ENCODE measurements around the gene VWCE. TPM values are rescaled to one million over a fixed set of nuclear protein-coding genes. Genes with fewer than 3 reads are reported as not detected.
A peak's percentile ranks its signal among the peaks of the same experiment; 100 is the strongest.

The VWCE gene
- total RNA-seq, 1 donor from 2014 or later: 34.0 TPM

DNA sequence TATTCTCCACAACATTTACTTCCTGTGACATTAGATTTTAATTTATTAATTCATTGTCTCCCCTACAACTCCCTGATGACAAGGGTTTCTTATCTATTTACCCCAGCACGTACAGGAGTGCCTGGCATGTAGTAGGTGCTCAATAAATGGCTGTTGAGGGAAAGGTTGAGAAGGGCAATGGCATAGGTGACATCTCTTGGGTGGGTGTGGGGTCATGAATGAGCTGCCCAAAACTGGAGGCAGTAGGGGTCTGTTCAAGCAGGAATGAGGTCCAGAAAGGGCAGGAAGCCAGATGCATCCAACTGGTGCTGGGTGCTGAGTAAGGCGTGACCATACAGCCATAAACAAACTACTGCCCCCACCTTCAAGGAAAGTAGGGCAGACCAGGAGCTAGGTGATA, 2.8 kb downstream of the VWCE start:
- Mint-ChIP-seq H3K27ac (peak overlapping the region; percentile 71), H3K9me3 (ENCODE audit: low read depth) (no peaks in the 10 kb centered on the region), H3K4me1 (ENCODE audit: low read depth) (peaks cover 7% of the 10 kb centered on the region), H3K27me3 (peaks cover 10% of the 10 kb centered on the region), H3K4me3 (ENCODE audit: low read depth) (peak overlapping the region; percentile 19), H3K36me3 (ENCODE audit: insufficient read depth) (peaks cover 9% of the 10 kb centered on the region)
- no peak for DNase-seq (ENCODE audit: low spot score, unreplicated experiment)
- TF ChIP-seq, protein P1, sequence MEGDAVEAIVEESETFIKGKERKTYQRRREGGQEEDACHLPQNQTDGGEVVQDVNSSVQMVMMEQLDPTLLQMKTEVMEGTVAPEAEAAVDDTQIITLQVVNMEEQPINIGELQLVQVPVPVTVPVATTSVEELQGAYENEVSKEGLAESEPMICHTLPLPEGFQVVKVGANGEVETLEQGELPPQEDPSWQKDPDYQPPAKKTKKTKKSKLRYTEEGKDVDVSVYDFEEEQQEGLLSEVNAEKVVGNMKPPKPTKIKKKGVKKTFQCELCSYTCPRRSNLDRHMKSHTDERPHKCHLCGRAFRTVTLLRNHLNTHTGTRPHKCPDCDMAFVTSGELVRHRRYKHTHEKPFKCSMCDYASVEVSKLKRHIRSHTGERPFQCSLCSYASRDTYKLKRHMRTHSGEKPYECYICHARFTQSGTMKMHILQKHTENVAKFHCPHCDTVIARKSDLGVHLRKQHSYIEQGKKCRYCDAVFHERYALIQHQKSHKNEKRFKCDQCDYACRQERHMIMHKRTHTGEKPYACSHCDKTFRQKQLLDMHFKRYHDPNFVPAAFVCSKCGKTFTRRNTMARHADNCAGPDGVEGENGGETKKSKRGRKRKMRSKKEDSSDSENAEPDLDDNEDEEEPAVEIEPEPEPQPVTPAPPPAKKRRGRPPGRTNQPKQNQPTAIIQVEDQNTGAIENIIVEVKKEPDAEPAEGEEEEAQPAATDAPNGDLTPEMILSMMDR (IDR thresholded peaks at IDR 0.05; ENCODE audit: unreplicated experiment): no peak

DNA sequence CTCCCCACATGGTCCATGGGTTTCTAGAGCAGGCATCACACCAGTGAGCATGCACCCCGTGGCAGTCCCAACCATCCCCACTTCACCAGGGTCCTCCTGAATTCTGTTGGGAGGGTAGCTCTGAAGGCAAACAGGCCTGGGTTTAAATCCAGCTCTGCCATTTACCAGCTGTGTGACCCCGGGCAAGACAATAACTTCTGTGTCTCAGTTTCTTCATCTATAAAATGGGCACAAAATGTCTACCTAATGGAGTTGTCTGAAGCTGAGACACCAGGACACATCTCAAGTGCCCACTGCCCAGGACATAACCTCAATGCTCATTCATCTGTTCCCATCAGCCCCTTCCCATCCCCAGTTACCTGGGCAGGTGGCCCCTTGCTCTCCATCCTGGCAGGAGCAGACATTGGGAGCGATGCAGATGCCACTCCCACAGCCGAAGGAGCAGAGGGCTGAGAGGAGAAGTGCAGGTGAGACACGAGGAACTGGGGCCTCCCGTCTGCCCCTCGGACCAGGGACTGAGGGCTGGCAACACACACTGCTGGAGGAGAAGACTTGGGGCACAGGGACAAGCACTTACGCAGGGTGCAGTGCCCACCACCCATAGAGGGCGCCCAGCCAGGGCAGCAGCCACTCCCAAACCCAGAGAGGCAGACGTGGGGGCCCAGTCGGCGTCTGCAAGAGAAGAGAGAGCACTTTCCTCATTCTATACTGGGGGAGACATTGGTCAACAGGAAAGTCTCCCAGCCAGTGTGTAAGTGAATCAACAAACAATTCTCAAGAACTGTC, 4.0 kb downstream of the VWCE start:
- Mint-ChIP-seq H3K4me1 (ENCODE audit: low read depth) (peaks cover 9% of the 10 kb centered on the region), H3K9me3 (ENCODE audit: low read depth) (no peaks in the 10 kb centered on the region), H3K27ac (no peak overlapping the region), H3K36me3 (ENCODE audit: insufficient read depth) (peaks cover 7% of the 10 kb centered on the region), H3K27me3 (peaks cover 10% of the 10 kb centered on the region), H3K4me3 (ENCODE audit: low read depth) (no peak overlapping the region)
- TF ChIP-seq, protein P1 (IDR thresholded peaks at IDR 0.05; ENCODE audit: unreplicated experiment): no peak
- DNase-seq (ENCODE audit: low spot score, unreplicated experiment): no peak

DNA sequence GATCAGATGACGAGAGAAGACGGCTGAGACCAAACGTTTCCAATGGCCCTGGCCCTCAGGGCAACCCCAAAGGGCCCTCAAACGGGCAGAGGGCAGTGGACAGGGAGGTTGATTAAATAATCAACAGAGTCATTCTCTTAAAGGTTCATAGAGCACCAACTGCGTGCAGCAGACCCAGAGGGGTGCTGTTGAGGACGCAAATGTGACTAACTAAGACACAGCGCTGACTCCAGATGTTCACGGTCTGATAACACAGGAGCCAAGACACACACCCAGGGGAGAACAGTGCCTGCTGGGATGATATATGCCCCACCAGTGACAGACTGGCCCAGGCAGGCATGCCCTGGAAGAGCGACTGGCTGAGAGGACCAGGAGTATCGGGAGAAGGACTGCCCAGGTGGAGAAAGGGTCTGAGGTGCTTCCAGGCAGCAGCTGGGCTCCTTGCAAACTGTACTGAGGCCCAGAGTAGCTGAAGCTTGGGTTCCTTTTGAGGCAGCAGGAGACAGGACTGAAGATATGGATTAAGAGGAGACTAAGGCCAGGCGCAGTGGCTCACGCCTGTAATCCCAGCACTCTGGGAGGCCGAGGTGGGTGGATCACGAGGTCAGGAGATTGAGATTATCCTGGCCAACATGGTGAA, 7.7 kb downstream of the VWCE start:
- no peaks in the 10 kb centered on the region for H3K9me3 Mint-ChIP-seq (ENCODE audit: low read depth)
- peaks cover 5% of the 10 kb centered on the region for H3K27me3 Mint-ChIP-seq
- peaks cover 1% of the 10 kb centered on the region for H3K4me1 Mint-ChIP-seq (ENCODE audit: low read depth)
- no peak for DNase-seq (ENCODE audit: low spot score, unreplicated experiment)
- TF ChIP-seq, protein P1 (IDR thresholded peaks at IDR 0.05; ENCODE audit: unreplicated experiment): no peak
- H3K27ac Mint-ChIP-seq: no peak overlapping the region
- H3K4me3 Mint-ChIP-seq (ENCODE audit: low read depth): no peak overlapping the region
- peaks cover 35% of the 10 kb centered on the region for H3K36me3 Mint-ChIP-seq (ENCODE audit: insufficient read depth)

DNA sequence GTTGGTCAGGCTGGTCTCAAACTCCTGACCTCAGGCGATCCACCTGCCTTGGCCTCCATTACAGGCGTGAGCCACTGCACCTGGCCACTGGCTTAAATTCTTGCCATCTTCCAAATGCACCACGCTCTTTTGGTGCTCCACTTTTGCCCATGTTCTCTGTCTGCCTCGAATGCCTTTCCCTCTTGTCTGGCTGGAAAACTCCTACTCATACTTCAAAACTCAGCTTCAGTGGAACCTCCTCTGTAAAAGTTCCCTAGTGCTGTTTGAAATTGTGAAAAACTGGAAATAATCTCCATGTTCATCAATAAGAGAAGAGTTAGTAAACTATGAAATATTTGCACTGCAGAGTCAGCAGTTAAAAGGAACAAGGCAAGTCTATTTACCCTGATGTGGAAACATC, 11.5 kb downstream of the VWCE start:
- Mint-ChIP-seq H3K27me3 (peaks cover 3% of the 10 kb centered on the region), H3K4me1 (ENCODE audit: low read depth) (peaks cover 1% of the 10 kb centered on the region), H3K4me3 (ENCODE audit: low read depth) (no peak overlapping the region), H3K27ac (no peak overlapping the region), H3K36me3 (ENCODE audit: insufficient read depth) (peaks cover 47% of the 10 kb centered on the region), H3K9me3 (ENCODE audit: low read depth) (no peaks in the 10 kb centered on the region)
- TF ChIP-seq, protein P1 (IDR thresholded peaks at IDR 0.05; ENCODE audit: unreplicated experiment): no peak
- no peak for DNase-seq (ENCODE audit: low spot score, unreplicated experiment)

DNA sequence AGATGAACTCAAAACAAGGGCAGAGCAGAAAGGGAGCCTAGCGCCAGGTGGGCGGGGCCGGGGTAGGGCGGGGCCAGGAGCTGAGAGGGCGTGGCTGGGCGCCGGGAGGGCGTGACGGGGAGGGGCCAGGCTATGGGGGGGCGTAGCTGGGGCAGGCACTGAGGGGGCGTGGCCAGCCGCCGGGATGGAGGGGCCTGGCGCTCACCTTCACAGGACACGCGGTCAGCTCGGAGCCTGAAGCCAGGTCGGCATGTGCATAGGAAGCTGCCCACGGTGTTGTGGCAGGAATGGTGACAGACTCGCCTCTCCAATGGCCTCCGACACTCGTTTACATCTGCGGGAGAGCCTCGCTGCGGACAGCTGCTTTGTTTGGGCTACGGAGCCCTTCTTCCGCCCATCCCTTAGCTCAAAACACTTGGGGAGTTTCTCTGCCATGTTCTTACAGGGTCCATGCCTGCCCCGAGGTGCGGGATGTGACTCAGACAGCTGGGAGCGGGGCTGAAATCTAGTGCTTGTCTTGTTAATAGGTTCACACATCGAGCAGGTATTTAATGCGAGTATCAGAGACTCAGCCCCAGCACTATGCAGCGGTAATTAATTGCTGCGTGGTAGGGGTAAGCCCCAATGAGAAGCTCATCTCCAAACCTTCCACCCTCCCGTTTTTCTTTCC, 13.4 kb downstream of the VWCE start:
- DNase-seq (ENCODE audit: low spot score, unreplicated experiment): peak; percentile 39
- Mint-ChIP-seq H3K4me3 (ENCODE audit: low read depth) (no peak overlapping the region), H3K9me3 (ENCODE audit: low read depth) (no peaks in the 10 kb centered on the region), H3K27me3 (peaks cover 3% of the 10 kb centered on the region), H3K27ac (no peak overlapping the region), H3K36me3 (ENCODE audit: insufficient read depth) (peaks cover 46% of the 10 kb centered on the region), H3K4me1 (ENCODE audit: low read depth) (peaks cover 1% of the 10 kb centered on the region)
- TF ChIP-seq, protein P1 (IDR thresholded peaks at IDR 0.05; ENCODE audit: unreplicated experiment): no peak

All from progenitor cell of endocrine pancreas (in vitro differentiated cells).